ENCODE results near the gene SPTBN5.

SPTBN5 gene

GRCh38 chr15:41927536-41927935 lies 33.7 kb upstream of the SPTBN5 start:
- H3K9me3 ChIP-seq (ENCODE audit: control insufficient read depth in 2 of 2, low read length in 2 of 2) = no peaks in the 10 kb centered on the region
- no peak overlapping the region for H3K4me3 ChIP-seq (ENCODE audit: low read length in 2 of 2)
- H3K4me1 ChIP-seq (ENCODE audit: control insufficient read depth in 2 of 2, insufficient read depth in 2 of 2, low read length in 2 of 2) = peaks cover 58 to 61% of the 10 kb centered on the region in 2 donors
- no peaks in the 10 kb centered on the region for H3K27me3 ChIP-seq (ENCODE audit: control insufficient read depth in 2 of 2, insufficient read depth in 2 of 2, low read length in 2 of 2)
- H3K9ac ChIP-seq (ENCODE audit: low read depth in 1 of 2, low read length in 2 of 2) = peak overlapping the region in 1 of 2 donors; percentile 33
- peaks cover 5% of the 10 kb centered on the region in 2 donors for H3K36me3 ChIP-seq (ENCODE audit: control insufficient read depth in 2 of 2, insufficient read depth in 2 of 2, low read length in 2 of 2)
- peak overlapping the region; percentile 84 to 89 for H3K27ac ChIP-seq (ENCODE audit: low read depth in 2 of 2, low read length in 2 of 2)

- Histone ChIP-seq H3K9me3 (ENCODE audit: control insufficient read depth in 2 of 2, low read length in 2 of 2) (no peaks in the 10 kb centered on the region), H3K36me3 (ENCODE audit: control insufficient read depth in 2 of 2, insufficient read depth in 2 of 2, low read length in 2 of 2) (peaks cover 5 to 8% of the 10 kb centered on the region in 2 donors), H3K9ac (ENCODE audit: low read depth in 1 of 2, low read length in 2 of 2) (peak overlapping the region; percentile 20 to 45), H3K27me3 (ENCODE audit: control insufficient read depth in 2 of 2, insufficient read depth in 2 of 2, low read length in 2 of 2) (no peaks in the 10 kb centered on the region), H3K4me1 (ENCODE audit: control insufficient read depth in 2 of 2, insufficient read depth in 2 of 2, low read length in 2 of 2) (peaks cover 58 to 63% of the 10 kb centered on the region in 2 donors), H3K4me3 (ENCODE audit: low read length in 2 of 2) (peak overlapping the region; percentile 13 to 27), H3K27ac (ENCODE audit: low read depth in 2 of 2, low read length in 2 of 2) (peak overlapping the region; percentile 84 to 89)
These were observed 32.6 kb upstream of the SPTBN5 start for GRCh38 chr15:41926185-41927056.

DNA sequence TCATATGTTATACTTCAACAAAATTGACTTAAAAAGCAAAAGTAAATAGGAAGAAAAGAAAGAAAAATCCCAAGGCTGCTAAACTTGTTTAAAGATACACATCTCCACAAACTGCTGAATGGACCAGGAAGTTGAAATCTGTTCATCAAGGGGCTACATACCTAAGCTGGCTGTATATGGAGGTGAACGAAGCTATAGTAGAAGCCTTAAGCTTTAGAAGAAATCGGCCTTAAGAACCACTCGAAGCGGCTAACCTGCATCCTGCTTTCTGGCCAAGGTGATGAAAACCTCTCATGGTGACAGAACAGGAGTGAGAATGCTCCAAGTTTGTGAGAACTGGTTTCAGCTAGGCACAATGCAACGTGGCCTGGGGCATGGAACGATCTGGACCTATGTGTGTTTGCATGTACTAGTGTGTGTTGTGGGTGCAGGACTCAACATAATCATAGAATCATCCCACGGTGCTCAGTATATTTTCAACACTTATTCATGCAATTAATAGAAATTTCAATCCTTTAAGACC lies 31.3 kb upstream of the SPTBN5 start:
- H3K4me1 ChIP-seq (ENCODE audit: control insufficient read depth in 2 of 2, insufficient read depth in 2 of 2, low read length in 2 of 2) = peaks cover 62 to 67% of the 10 kb centered on the region in 2 donors
- H3K4me3 ChIP-seq (ENCODE audit: low read length in 2 of 2) = no peak overlapping the region
- no peaks in the 10 kb centered on the region for H3K9me3 ChIP-seq (ENCODE audit: control insufficient read depth in 2 of 2, low read length in 2 of 2)
- no peak overlapping the region for H3K9ac ChIP-seq (ENCODE audit: low read depth in 1 of 2, low read length in 2 of 2)
- no peaks in the 10 kb centered on the region for H3K27me3 ChIP-seq (ENCODE audit: control insufficient read depth in 2 of 2, insufficient read depth in 2 of 2, low read length in 2 of 2)
- peak overlapping the region in 1 of 2 donors; percentile 84 for H3K27ac ChIP-seq (ENCODE audit: low read depth in 2 of 2, low read length in 2 of 2)
- H3K36me3 ChIP-seq (ENCODE audit: control insufficient read depth in 2 of 2, insufficient read depth in 2 of 2, low read length in 2 of 2) = peaks cover 5 to 9% of the 10 kb centered on the region in 2 donors

DNA sequence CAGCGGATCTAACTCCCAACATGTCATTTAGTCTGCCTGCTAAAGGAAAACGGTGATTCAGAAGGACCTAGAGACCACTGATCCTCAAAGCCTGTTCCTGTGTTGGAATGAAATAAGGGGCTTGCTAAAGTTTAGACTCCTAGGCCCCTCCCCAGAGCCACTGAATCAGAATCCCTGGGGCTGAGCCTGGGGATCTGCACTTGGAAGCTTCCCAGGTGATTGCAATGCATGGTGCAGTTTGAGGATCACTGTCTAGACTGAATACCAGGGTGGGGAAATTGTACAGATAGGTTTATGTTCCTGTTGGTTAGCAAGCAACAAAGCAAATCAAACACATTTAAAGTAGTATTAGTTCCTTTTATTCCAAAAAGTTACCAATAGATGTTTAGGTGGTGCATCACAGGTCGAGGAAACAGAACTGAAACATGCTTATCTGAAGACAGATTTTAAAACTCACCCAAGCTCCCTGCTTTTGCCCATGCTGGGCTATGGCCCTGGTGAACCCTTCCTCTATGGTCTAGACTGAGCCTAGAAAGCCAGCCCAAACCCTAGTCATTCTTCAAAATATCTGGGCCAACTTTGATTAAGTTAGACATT lies 29.6 kb upstream of the SPTBN5 start:
- no peak overlapping the region for H3K9ac ChIP-seq (ENCODE audit: low read depth in 1 of 2, low read length in 2 of 2)
- peaks cover 46 to 59% of the 10 kb centered on the region in 2 donors for H3K4me1 ChIP-seq (ENCODE audit: control insufficient read depth in 2 of 2, insufficient read depth in 2 of 2, low read length in 2 of 2)
- H3K36me3 ChIP-seq (ENCODE audit: control insufficient read depth in 2 of 2, insufficient read depth in 2 of 2, low read length in 2 of 2) = peaks cover 14 to 16% of the 10 kb centered on the region in 2 donors
- no peaks in the 10 kb centered on the region for H3K9me3 ChIP-seq (ENCODE audit: control insufficient read depth in 2 of 2, low read length in 2 of 2)
- H3K27me3 ChIP-seq (ENCODE audit: control insufficient read depth in 2 of 2, insufficient read depth in 2 of 2, low read length in 2 of 2) = no peaks in the 10 kb centered on the region
- H3K27ac ChIP-seq (ENCODE audit: low read depth in 2 of 2, low read length in 2 of 2) = no peak overlapping the region
- H3K4me3 ChIP-seq (ENCODE audit: low read length in 2 of 2) = no peak overlapping the region

- Histone ChIP-seq H3K27me3 (ENCODE audit: control insufficient read depth in 2 of 2, insufficient read depth in 2 of 2, low read length in 2 of 2) (no peaks in the 10 kb centered on the region), H3K4me3 (ENCODE audit: low read length in 2 of 2) (no peak overlapping the region), H3K9me3 (ENCODE audit: control insufficient read depth in 2 of 2, low read length in 2 of 2) (no peaks in the 10 kb centered on the region), H3K36me3 (ENCODE audit: control insufficient read depth in 2 of 2, insufficient read depth in 2 of 2, low read length in 2 of 2) (peaks cover 16 to 22% of the 10 kb centered on the region in 2 donors), H3K9ac (ENCODE audit: low read depth in 1 of 2, low read length in 2 of 2) (no peak overlapping the region), H3K4me1 (ENCODE audit: control insufficient read depth in 2 of 2, insufficient read depth in 2 of 2, low read length in 2 of 2) (peaks cover 41 to 55% of the 10 kb centered on the region in 2 donors), H3K27ac (ENCODE audit: low read depth in 2 of 2, low read length in 2 of 2) (no peak overlapping the region)
These were observed 28.5 kb upstream of the SPTBN5 start for GRCh38 chr15:41922353-41922752.

DNA sequence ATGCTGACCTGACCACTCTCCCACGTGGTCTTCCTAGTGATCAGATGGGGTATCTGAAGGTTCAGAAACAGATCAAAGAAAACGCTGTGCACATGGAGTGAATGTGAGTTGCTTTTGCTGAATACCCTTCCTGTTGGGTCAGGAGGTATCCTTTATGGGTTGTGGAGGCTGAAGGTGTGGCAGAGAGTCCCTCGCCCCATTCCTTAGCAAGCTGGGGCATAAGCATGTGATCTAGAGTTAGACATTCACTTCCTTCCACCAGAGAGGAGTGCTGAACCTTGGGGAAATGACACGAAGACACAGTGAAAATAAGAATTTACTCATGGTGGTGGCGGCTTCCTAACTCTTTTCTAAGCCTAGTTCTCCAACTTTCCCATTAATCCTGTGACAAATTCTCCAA lies 27.8 kb upstream of the SPTBN5 start:
- Histone ChIP-seq H3K27me3 (ENCODE audit: control insufficient read depth in 2 of 2, insufficient read depth in 2 of 2, low read length in 2 of 2) (no peaks in the 10 kb centered on the region), H3K27ac (ENCODE audit: low read depth in 2 of 2, low read length in 2 of 2) (no peak overlapping the region), H3K4me1 (ENCODE audit: control insufficient read depth in 2 of 2, insufficient read depth in 2 of 2, low read length in 2 of 2) (peaks cover 33 to 48% of the 10 kb centered on the region in 2 donors), H3K4me3 (ENCODE audit: low read length in 2 of 2) (no peak overlapping the region), H3K9me3 (ENCODE audit: control insufficient read depth in 2 of 2, low read length in 2 of 2) (no peaks in the 10 kb centered on the region), H3K36me3 (ENCODE audit: control insufficient read depth in 2 of 2, insufficient read depth in 2 of 2, low read length in 2 of 2) (peaks cover 16 to 22% of the 10 kb centered on the region in 2 donors), H3K9ac (ENCODE audit: low read depth in 1 of 2, low read length in 2 of 2) (no peak overlapping the region)

GRCh38 chr15:41921167-41921566 lies 27.3 kb upstream of the SPTBN5 start:
- Histone ChIP-seq H3K9ac (ENCODE audit: low read depth in 1 of 2, low read length in 2 of 2) (no peak overlapping the region), H3K36me3 (ENCODE audit: control insufficient read depth in 2 of 2, insufficient read depth in 2 of 2, low read length in 2 of 2) (peaks cover 16 to 23% of the 10 kb centered on the region in 2 donors), H3K4me3 (ENCODE audit: low read length in 2 of 2) (no peak overlapping the region), H3K27ac (ENCODE audit: low read depth in 2 of 2, low read length in 2 of 2) (peak overlapping the region in 1 of 2 donors; percentile 6), H3K4me1 (ENCODE audit: control insufficient read depth in 2 of 2, insufficient read depth in 2 of 2, low read length in 2 of 2) (peaks cover 29 to 44% of the 10 kb centered on the region in 2 donors), H3K27me3 (ENCODE audit: control insufficient read depth in 2 of 2, insufficient read depth in 2 of 2, low read length in 2 of 2) (no peaks in the 10 kb centered on the region), H3K9me3 (ENCODE audit: control insufficient read depth in 2 of 2, low read length in 2 of 2) (no peaks in the 10 kb centered on the region)

- Histone ChIP-seq H3K4me3 (ENCODE audit: low read length in 2 of 2) (no peak overlapping the region), H3K27me3 (ENCODE audit: control insufficient read depth in 2 of 2, insufficient read depth in 2 of 2, low read length in 2 of 2) (no peaks in the 10 kb centered on the region), H3K4me1 (ENCODE audit: control insufficient read depth in 2 of 2, insufficient read depth in 2 of 2, low read length in 2 of 2) (peaks cover 22 to 33% of the 10 kb centered on the region in 2 donors), H3K27ac (ENCODE audit: low read depth in 2 of 2, low read length in 2 of 2) (no peak overlapping the region), H3K36me3 (ENCODE audit: control insufficient read depth in 2 of 2, insufficient read depth in 2 of 2, low read length in 2 of 2) (peaks cover 16 to 25% of the 10 kb centered on the region in 2 donors), H3K9me3 (ENCODE audit: control insufficient read depth in 2 of 2, low read length in 2 of 2) (no peaks in the 10 kb centered on the region), H3K9ac (ENCODE audit: low read depth in 1 of 2, low read length in 2 of 2) (no peak overlapping the region)
These were observed 26.2 kb upstream of the SPTBN5 start for GRCh38 chr15:41919954-41920538.

DNA sequence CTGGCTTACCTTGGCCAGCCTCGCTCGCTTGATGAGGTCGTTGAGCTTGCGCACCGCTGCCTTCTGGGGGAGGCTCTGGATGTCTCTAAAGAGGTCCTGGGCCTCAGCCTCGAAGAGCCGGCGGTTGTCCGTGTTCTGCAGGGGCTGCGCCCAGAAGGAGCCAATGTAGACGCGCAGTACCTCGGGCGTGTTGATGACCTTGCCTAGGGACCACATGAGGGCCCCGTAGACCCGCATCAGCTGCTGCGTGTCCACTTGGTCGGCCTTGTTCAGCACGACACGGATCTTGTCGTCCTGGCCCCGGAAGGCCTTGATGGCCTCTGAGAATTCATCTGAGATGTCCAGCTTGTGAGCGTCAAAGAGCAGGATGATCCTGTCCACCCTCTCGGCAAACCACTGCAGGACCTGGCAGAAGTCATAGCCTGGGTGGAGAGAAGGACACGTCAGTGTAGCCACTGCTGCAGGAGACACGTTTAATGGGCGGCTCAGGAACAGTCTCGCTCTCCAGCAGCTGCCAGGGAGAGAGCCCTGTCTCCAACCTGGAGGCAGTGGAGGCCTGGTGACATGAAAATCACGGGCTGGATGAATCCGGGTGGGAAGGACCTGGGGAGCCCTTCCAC lies 25.5 kb upstream of the SPTBN5 start:
- Histone ChIP-seq H3K4me1 (ENCODE audit: control insufficient read depth in 2 of 2, insufficient read depth in 2 of 2, low read length in 2 of 2) (peaks cover 22 to 32% of the 10 kb centered on the region in 2 donors), H3K9me3 (ENCODE audit: control insufficient read depth in 2 of 2, low read length in 2 of 2) (no peaks in the 10 kb centered on the region), H3K27me3 (ENCODE audit: control insufficient read depth in 2 of 2, insufficient read depth in 2 of 2, low read length in 2 of 2) (no peaks in the 10 kb centered on the region), H3K27ac (ENCODE audit: low read depth in 2 of 2, low read length in 2 of 2) (no peak overlapping the region), H3K4me3 (ENCODE audit: low read length in 2 of 2) (no peak overlapping the region), H3K9ac (ENCODE audit: low read depth in 1 of 2, low read length in 2 of 2) (no peak overlapping the region), H3K36me3 (ENCODE audit: control insufficient read depth in 2 of 2, insufficient read depth in 2 of 2, low read length in 2 of 2) (peaks cover 18 to 25% of the 10 kb centered on the region in 2 donors)
